MCF 10A (cell line): Measurements from ENCODE around the gene MED20. TPM values are rescaled to one million over a fixed set of nuclear protein-coding genes. Genes with fewer than 3 reads are reported as not detected.
A peak's percentile ranks its signal among the peaks of the same experiment; 100 is the strongest.

Source experiments
- Bru-seq: library from RNA; stranded (reverse); fragments of 400-500 nt; gene quantifications from one replicate; lab custom pipeline; 2021; lab: Mats Ljungman, UMichigan
- BruChase-seq, 2 experiments: library from RNA; stranded (reverse); fragments of 400-500 nt; gene quantifications; one replicate each; lab custom pipeline; 2021; lab: Mats Ljungman, UMichigan
- BruUV-seq: library from RNA; stranded (reverse); fragments of 400-500 nt; replicated peaks from 2 replicates; lab custom pipeline; 2021; lab: Mats Ljungman, UMichigan
- CTCF ChIA-PET: fragments of 300-600 bp; sonication (Branson Sonifier 250); formaldehyde crosslinking; extraction: SDS; loops from one replicate; lab custom pipeline; 2021; ENCODE audit warnings: antibody characterized with exemption, inconsistent platforms; lab: Yijun Ruan, JAX
- POLR2A ChIA-PET: fragments of 300-600, 350-650 bp; sonication (Branson Sonifier 250); formaldehyde crosslinking; extraction: SDS; loops from one replicate; lab custom pipeline; 2020; ENCODE audit warnings: antibody characterized with exemption, inconsistent platforms; lab: Yijun Ruan, JAX
- DNase-seq: peaks from one replicate; pipeline ENCODE4 v3.0.0-alpha.2; 2018; ENCODE audit not compliant: unreplicated experiment
- H3K27ac Mint-ChIP-seq: one replicate; pipeline ENCODE4 v1.8.0; 2022; ENCODE audit warnings: mild to moderate bottlenecking, low read depth, mixed read lengths; ENCODE audit not compliant: unreplicated experiment
- H3K27me3 Mint-ChIP-seq: one replicate; pipeline ENCODE4 v1.8.0; 2022; ENCODE audit warnings: mixed read lengths; ENCODE audit not compliant: insufficient read depth, unreplicated experiment
- H3K36me3 Mint-ChIP-seq: one replicate; pipeline ENCODE4 v1.8.0; 2022; ENCODE audit warnings: mild to moderate bottlenecking, moderate library complexity, mixed read lengths; ENCODE audit not compliant: insufficient read depth, unreplicated experiment
- H3K4me1 Mint-ChIP-seq: one replicate; pipeline ENCODE4 v1.8.0; 2022; ENCODE audit warnings: mixed read lengths; ENCODE audit not compliant: insufficient read depth, unreplicated experiment
- H3K4me3 Mint-ChIP-seq: one replicate; pipeline ENCODE4 v1.8.0; 2022; ENCODE audit warnings: mild to moderate bottlenecking, moderate library complexity, mixed read lengths; ENCODE audit not compliant: unreplicated experiment
- H3K9me3 Mint-ChIP-seq: one replicate; pipeline ENCODE4 v1.8.0; 2022; ENCODE audit warnings: mixed read lengths; ENCODE audit not compliant: unreplicated experiment
- intact Hi-C: fragments of 100-400 bp; cut with micrococcal nuclease; formaldehyde crosslinking; loops from 2 replicates; pipeline ENCODE4 v1.14.1; 2022
- long read RNA-seq: library from polyadenylated mRNA; stranded (forward); transcript quantifications from one replicate; pipeline ENCODE4 v2.0.0, GENCODE V29; 2022
- total RNA-seq: library from RNA; stranded (reverse); gene quantifications from 2 replicates; pipeline ENCODE4 v1.2.3, GENCODE V29; 2022
- TF ChIP-seq, protein P1 (sequence below): fragments of 200-600 bp; IDR thresholded peaks from one replicate; pipeline ENCODE4 v1.8.0; 2022; ENCODE audit warnings: antibody characterized with exemption, mild to moderate bottlenecking; ENCODE audit not compliant: unreplicated experiment

Gene MED20, protein sequence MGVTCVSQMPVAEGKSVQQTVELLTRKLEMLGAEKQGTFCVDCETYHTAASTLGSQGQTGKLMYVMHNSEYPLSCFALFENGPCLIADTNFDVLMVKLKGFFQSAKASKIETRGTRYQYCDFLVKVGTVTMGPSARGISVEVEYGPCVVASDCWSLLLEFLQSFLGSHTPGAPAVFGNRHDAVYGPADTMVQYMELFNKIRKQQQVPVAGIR
- total RNA-seq (27.6 and 29.2 TPM in 2 replicates), Bru-seq, nascent RNA (percentile 69 among the genes with signal in this experiment), BruChase-seq, experiment 1, labeled RNA remaining after a 6-hour chase (percentile 77 among the genes with signal in this experiment), BruChase-seq, experiment 2, labeled RNA remaining after a 2-hour chase (percentile 80 among the genes with signal in this experiment)
- long read RNA-seq, transcript MED20-201 (4 exons, 2,438 nt) = major isoform, 54 of 75 reads
- long read RNA-seq, partial matches to known transcripts = 0 of 75 reads
- long read RNA-seq, other reads (novel, unspliced or antisense) = 17 of 75 reads

DNA sequence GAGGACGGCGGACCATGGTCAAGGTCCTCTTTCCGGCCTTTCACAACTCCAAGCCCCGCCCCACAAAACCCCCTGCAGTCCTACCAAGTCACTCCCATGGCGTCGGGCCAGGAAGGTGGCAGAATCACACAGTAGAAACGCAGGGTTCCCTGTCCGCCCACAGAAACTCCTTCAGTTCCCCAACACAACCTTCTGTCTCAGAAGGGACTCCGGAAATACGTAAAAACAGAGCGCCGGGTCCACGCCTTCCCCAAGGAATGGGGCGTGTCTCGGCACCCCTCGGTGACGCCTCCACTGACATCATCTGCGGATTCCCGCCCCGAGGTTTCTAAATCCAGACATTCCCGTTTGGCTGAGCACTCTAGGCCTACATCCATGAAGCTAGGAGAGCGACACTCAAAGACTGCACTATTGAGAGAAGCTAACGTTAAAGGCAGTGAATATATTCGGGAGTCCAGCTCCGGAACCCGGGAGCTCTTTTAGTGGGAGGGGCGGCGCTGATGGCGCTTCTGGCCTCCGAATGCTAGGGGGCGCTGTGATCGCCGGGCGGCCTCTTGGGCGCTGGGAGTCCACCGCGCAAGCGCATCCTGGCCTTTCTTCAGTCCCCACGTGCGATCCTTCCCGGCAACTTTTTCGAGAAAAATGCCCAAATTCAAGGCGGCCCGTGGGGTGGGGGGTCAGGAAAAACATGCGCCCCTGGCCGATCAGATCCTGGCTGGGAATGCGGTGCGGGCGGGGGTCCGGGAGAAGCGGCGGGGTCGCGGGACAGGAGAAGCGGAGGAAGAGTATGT lies at the start of gene MED20, which contains the start of gene BYSL:
Gene MED20 (minus strand): TSS at position 219 of the 791 bp plus-strand sequence. CDS start 121 bp downstream, at position 98.
Gene BYSL (plus strand): TSS at position 579 of the 791 bp plus-strand sequence. CDS start 64 bp downstream, at position 643.
- DNase-seq = peak; percentile 96
- H3K9me3 Mint-ChIP-seq = no peaks in the 10 kb centered on the region
- no TSS peak for BruUV-seq
- H3K27me3 Mint-ChIP-seq = no peaks in the 10 kb centered on the region
- ChIA-PET POLR2A (interaction anchor here (0.5 to 5.4 kb wide), 38 partner anchors 11 to 1016 kb away, joined by 3 to 157 read pairs (median 4); partner anchors contain the start of genes C6orf132, CCND3, MRPS10 and RPL7L1), CTCF (interaction anchor here (0.6 to 5.2 kb wide), 33 partner anchors 9 to 356 kb away, joined by 3 to 74 read pairs (median 4); partner anchors contain the start of genes CCND3, MRPS10, TAF8 and TOMM6)
- H3K4me3 Mint-ChIP-seq = peak within 1 kb of the TSS; percentile 99
- peaks cover 49% of the 10 kb centered on the region for H3K36me3 Mint-ChIP-seq
- TF ChIP-seq, protein P1, sequence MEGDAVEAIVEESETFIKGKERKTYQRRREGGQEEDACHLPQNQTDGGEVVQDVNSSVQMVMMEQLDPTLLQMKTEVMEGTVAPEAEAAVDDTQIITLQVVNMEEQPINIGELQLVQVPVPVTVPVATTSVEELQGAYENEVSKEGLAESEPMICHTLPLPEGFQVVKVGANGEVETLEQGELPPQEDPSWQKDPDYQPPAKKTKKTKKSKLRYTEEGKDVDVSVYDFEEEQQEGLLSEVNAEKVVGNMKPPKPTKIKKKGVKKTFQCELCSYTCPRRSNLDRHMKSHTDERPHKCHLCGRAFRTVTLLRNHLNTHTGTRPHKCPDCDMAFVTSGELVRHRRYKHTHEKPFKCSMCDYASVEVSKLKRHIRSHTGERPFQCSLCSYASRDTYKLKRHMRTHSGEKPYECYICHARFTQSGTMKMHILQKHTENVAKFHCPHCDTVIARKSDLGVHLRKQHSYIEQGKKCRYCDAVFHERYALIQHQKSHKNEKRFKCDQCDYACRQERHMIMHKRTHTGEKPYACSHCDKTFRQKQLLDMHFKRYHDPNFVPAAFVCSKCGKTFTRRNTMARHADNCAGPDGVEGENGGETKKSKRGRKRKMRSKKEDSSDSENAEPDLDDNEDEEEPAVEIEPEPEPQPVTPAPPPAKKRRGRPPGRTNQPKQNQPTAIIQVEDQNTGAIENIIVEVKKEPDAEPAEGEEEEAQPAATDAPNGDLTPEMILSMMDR = peak; percentile 96
- intact Hi-C loops = loop anchor here (1.0 to 5.0 kb wide), 5 partner anchors 15 to 134 kb away; partner anchors contain the start of gene TOMM6
- H3K27ac Mint-ChIP-seq = peak within 1 kb of the TSS; percentile 100
- peaks cover 41% of the 10 kb centered on the region for H3K4me1 Mint-ChIP-seq

DNA sequence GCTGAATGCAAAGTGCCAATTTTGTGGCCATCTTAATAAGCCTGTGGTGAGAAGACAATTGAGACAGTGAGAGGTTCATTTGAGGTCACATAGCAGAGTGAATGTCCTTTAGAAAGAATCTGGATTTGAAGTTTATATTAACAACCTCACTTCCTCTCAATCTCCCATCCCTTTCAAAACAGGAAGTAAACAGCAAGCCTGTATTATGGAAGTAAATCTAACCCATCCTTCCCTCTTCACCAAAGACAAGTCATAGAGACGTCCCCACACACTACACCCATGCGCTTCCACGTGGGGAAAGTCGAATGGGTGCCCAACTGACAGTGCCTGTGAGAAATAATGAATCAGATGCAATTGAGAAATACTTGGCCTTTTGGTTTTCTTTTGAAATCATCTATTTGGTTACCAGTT lies 49.5 kb upstream of the MED20 start:
- peaks cover 16% of the 10 kb centered on the region for H3K4me1 Mint-ChIP-seq
- no peaks in the 10 kb centered on the region for H3K27me3 Mint-ChIP-seq
- intact Hi-C loops = no loop called here
- POLR2A ChIA-PET = interaction anchor here (0.6 to 2.2 kb wide), 2 partner anchors 20 to 28 kb away, joined by 3 to 9 read pairs; partner anchors contain the start of gene CCND3
- CTCF ChIA-PET = no interaction called here
- DNase-seq = peak; percentile 84
- BruUV-seq = no TSS peak
- H3K27ac Mint-ChIP-seq = no peak overlapping the region
- TF ChIP-seq, protein P1 = no peak
- H3K9me3 Mint-ChIP-seq = no peaks in the 10 kb centered on the region
- H3K36me3 Mint-ChIP-seq = peaks cover 27% of the 10 kb centered on the region
- no peak overlapping the region for H3K4me3 Mint-ChIP-seq

DNA sequence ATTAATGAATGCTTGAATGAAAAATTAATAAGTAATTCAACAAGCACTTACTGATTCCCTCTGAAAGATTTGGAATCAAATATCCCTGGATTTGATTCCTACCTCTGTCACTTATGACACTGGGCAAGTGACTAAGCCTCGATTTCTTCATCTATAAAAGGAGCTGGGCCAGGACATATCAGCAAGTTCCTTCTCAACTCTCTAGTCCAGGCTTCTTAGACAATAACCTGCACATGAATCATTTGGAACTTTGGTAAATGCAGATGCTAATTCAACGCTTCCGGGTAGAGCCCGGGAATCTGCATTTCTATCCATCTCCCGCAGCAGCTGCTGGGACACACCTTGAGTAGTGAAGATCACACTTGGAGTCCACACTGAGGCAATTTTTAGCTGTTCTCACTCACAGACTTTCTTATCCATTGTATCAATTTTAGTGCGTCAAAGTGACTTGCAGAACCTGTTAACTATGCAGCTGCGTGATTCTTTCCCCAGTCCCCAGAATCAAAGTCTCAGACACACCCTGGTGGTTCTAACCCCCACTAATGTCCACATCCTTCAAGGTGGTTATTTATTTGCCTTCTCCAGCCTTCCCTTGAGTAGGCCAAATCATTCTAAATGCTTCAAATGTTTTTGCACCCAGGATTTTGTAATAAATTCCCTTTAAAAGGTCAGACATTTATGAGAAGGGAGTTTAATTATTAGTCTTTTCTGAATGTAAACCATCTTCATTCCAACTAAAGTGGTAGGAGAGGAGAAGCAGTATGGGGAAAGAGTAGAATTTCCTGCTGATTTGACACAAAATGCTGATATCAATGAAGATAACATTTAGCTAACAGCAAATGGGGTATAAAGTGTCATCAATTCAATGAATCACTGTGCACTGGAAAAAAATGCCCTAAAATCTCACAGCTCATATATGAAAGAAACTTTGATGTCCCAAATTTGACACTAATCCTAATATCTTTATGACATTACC lies 46.7 kb upstream of the MED20 start:
- ChIA-PET CTCF (interaction anchor here (0.6 to 2.4 kb wide), 6 partner anchors 26 to 88 kb away, joined by 3 to 8 read pairs (median 3); partner anchors contain the start of gene CCND3), POLR2A (interaction anchor here (0.7 to 2.4 kb wide), 7 partner anchors 16 to 78 kb away, joined by 3 to 11 read pairs (median 5); partner anchors contain the start of gene CCND3)
- peak; percentile 77 for DNase-seq
- H3K27ac Mint-ChIP-seq = peak overlapping the region; percentile 22
- TF ChIP-seq, protein P1 = no peak
- H3K9me3 Mint-ChIP-seq = no peaks in the 10 kb centered on the region
- BruUV-seq = no TSS peak
- H3K4me3 Mint-ChIP-seq = no peak overlapping the region
- intact Hi-C loops = no loop called here
- no peaks in the 10 kb centered on the region for H3K27me3 Mint-ChIP-seq
- H3K4me1 Mint-ChIP-seq = peaks cover 22% of the 10 kb centered on the region
- H3K36me3 Mint-ChIP-seq = peaks cover 22% of the 10 kb centered on the region
